ENCODE measurements around the gene PDCD11.
A peak's percentile ranks its signal among the peaks of the same experiment; 100 is the strongest.
"Not testable (repeated sequence)": the region's sequence is repeated elsewhere in the genome, so short reads cannot be mapped to it uniquely, and the experiment has no call there.

The PDCD11 gene

DNA sequence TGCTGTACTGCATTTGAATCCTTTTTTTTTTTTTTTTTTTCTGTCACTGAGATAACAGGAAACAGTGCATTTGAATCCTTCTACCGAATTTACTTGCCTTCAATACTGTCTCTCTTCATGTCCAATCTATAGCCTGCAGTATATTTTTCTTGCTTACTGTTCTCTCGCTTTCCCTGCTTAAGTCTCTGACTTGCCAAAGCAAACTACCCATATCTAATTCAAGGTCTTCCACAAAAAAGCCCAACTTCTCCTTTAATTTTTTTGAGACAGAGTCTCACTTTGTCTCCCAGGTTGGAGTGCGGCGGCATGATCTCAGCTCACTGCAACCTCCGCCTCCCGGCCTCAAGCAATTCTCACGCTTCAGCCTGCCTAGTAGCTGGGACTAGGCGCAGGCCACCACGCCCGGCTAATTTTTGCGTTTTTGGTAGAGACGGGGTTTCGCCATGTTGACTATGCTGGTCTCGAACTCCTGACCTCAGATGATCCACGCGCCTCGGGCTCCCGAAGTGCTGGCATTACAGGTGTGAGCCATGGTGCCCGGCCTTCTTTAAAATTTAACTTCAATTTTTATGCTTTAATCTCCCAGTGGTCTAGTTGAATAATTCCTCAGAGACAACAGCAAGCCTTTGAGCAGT is 882 bp downstream of the PDCD11 start:
- Histone ChIP-seq H3K9ac (peak overlapping the region; percentile 83 to 93 (median 89)), H3K4me1 (peaks cover 38 to 62% (median 47%) of the 10 kb centered on the region in 10 experiments), H3K4me3 (peak overlapping the region; percentile 79 to 99 (median 90)), H3K4me2 (peak overlapping the region; percentile 84 to 95 (median 92)), H3K27ac (peak overlapping the region in 10 of 11 experiments; percentile 64 to 92 (median 87); a peak in 21 of 22 replicates), H3K36me3 (peaks cover 55 to 79% (median 62%) of the 10 kb centered on the region in 11 experiments), H3K9me3 (replicated peaks in 1 of 11) (no peaks in the 10 kb centered on the region), H3K27me3 (no peaks in the 10 kb centered on the region), H4K20me1 (peaks cover 5 to 44% (median 26%) of the 10 kb centered on the region in 11 experiments; a peak in 16 of 22 replicates)
- no peak for TF ChIP-seq Cebpa-rat (IDR thresholded peaks at IDR 0.05)

DNA sequence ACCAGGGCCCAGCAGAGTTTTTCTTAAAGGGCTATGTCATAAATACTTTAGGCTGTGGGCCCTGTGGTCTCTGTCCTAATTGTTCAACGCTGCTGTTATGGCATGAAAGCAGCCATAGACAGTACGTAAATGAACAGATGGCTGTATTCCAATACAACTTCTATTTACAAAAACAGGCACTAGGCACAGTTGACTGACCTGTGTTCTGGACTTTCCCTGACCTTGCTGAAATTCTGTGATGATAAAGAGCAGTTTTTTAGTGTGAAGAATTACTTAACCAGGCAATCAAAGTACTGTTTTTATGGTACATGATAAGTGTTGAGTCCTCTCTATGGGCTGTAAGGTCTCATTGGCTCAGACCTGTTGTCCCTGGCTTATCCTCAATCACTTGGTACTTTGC is 17.1 kb downstream of the PDCD11 start:
- Histone ChIP-seq H4K20me1 (peaks cover 0 to 85% (median 58%) of the 10 kb centered on the region in 11 experiments; a peak in 18 of 22 replicates), H3K27ac (no peak overlapping the region), H3K27me3 (no peaks in the 10 kb centered on the region), H3K36me3 (peaks cover 98 to 100% (median 99%) of the 10 kb centered on the region in 11 experiments), H3K9ac (0 out of 22 replicates have a peak overlapping the region, but pooled peaks of 1 of the 11 experiments have one; percentile 2), H3K4me1 (no peaks in the 10 kb centered on the region), H3K9me3 (replicated peaks in 1 of 11) (no peaks in the 10 kb centered on the region), H3K4me3 (no peak overlapping the region), H3K4me2 (no peak overlapping the region)
- no peak for TF ChIP-seq Cebpa-rat (IDR thresholded peaks at IDR 0.05)

GRCh38 chr10:103415581-103415980 is 19.2 kb downstream of the PDCD11 start:
- Histone ChIP-seq H3K9ac (no peak overlapping the region), H3K4me3 (no peak overlapping the region), H3K9me3 (replicated peaks in 1 of 11) (no peaks in the 10 kb centered on the region), H3K4me1 (no peaks in the 10 kb centered on the region), H3K4me2 (no peak overlapping the region), H4K20me1 (peaks cover 0 to 91% (median 58%) of the 10 kb centered on the region in 11 experiments; a peak in 18 of 22 replicates), H3K27me3 (no peaks in the 10 kb centered on the region), H3K27ac (no peak overlapping the region), H3K36me3 (peaks cover 98 to 100% (median 99%) of the 10 kb centered on the region in 11 experiments)
- no peak for TF ChIP-seq Cebpa-rat (IDR thresholded peaks at IDR 0.05)

DNA sequence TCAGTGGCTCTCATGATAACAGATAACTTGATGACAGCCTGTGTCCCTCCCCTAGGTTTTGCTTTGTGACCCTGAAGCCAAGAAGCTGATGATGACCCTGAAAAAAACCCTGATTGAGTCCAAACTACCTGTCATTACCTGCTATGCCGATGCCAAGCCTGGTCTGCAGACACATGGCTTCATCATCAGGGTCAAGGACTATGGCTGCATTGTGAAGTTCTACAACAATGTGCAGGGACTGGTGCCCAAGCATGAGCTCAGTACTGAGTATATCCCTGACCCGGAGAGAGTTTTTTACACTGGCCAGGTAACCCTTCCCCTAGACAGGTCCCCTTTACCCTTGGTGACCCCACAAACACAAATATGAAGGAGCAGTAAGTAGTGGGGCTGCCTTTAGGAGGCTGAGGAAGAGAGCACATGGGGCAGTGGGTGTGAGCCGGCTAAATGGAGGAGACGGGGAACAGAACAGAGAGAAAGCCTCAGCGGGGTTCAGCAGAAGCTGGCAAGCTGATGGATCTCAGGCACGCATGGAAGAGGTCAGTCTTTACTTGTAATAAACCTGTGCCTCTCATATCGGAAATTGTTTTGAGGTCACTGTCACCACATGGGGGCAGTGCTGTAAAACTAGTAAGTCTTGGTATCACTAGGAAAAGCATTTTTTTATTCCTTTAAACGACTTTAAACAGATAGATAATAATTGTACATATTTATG is 20.2 kb downstream of the PDCD11 start:
- Histone ChIP-seq H3K27me3 (no peaks in the 10 kb centered on the region), H3K36me3 (peaks cover 97 to 100% (median 99%) of the 10 kb centered on the region in 11 experiments), H3K4me3 (no peak overlapping the region), H3K27ac (no peak overlapping the region), H3K4me1 (no peaks in the 10 kb centered on the region), H4K20me1 (peaks cover 0 to 89% (median 58%) of the 10 kb centered on the region in 11 experiments; a peak in 18 of 22 replicates), H3K9me3 (replicated peaks in 1 of 11) (no peaks in the 10 kb centered on the region), H3K4me2 (no peak overlapping the region), H3K9ac (no peak overlapping the region)
- TF ChIP-seq Cebpa-rat (IDR thresholded peaks at IDR 0.05) = no peak

DNA sequence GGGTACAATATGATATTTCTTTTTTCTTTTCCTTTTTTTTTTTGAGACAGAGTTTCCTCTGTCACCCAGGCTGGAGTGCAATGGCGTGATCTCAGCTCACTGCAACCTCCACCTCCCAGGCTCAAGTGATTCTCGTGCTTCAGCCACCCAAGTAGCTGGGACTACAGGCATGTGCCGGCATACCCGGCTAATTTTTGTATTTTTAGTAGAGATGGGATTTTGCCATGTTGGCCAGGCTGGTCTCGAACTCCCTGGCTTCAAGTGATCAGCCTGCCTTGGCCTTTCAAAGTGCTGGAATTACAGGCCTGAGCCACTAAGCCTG is 20.7 kb downstream of the PDCD11 start:
- H3K27ac ChIP-seq; H3K4me1 ChIP-seq; H3K9ac ChIP-seq; H3K9me3 ChIP-seq (replicated peaks in 1 of 11); H3K4me2 ChIP-seq; H3K27me3 ChIP-seq; H3K4me3 ChIP-seq: not testable (repeated sequence)
- Histone ChIP-seq H4K20me1 (peaks cover 0 to 86% (median 58%) of the 10 kb centered on the region in 11 experiments; a peak in 18 of 22 replicates), H3K36me3 (peaks cover 95 to 100% (median 98%) of the 10 kb centered on the region in 11 experiments)

DNA sequence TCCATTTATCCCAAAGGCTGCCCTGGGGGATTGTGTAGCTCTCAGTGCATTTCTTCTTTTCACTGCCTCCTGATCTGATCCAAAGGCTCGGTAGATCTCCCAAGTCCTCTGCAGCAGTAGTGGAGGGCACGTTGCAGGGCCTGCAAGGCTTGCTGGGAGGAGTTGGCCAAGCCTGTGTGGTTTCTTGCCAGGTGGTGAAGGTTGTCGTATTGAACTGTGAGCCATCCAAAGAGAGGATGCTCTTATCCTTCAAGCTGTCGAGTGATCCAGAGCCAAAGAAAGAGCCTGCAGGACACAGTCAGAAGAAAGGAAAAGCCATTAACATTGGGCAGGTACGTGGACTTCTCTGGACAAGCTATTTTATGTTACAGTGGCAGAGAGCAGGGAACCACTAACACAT is 21.2 kb downstream of the PDCD11 start:
- H3K27ac ChIP-seq = no peak overlapping the region
- H3K4me3 ChIP-seq = no peak overlapping the region
- H4K20me1 ChIP-seq = peaks cover 0 to 85% (median 60%) of the 10 kb centered on the region in 11 experiments; a peak in 18 of 22 replicates
- H3K27me3 ChIP-seq = no peaks in the 10 kb centered on the region
- H3K9ac ChIP-seq = 0 out of 22 replicates have a peak overlapping the region, but pooled peaks of 1 of the 11 experiments have one; percentile 7
- no peaks in the 10 kb centered on the region for H3K9me3 ChIP-seq (replicated peaks in 1 of 11)
- H3K36me3 ChIP-seq = peaks cover 95 to 100% (median 98%) of the 10 kb centered on the region in 11 experiments
- H3K4me2 ChIP-seq = no peak overlapping the region
- TF ChIP-seq Cebpa-rat (IDR thresholded peaks at IDR 0.05) = no peak
- no peaks in the 10 kb centered on the region for H3K4me1 ChIP-seq

- no peaks in the 10 kb centered on the region for H3K9me3 ChIP-seq (replicated peaks in 1 of 11)
- H3K4me2 ChIP-seq = no peak overlapping the region
- TF ChIP-seq Cebpa-rat (IDR thresholded peaks at IDR 0.05) = no peak
- peak overlapping the region in 1 of 11 experiments; percentile 10; a peak in 1 of 22 replicates for H3K9ac ChIP-seq
- no peak overlapping the region for H3K27ac ChIP-seq
- H3K4me1 ChIP-seq = no peaks in the 10 kb centered on the region
- peaks cover 0 to 90% (median 65%) of the 10 kb centered on the region in 11 experiments; a peak in 18 of 22 replicates for H4K20me1 ChIP-seq
- H3K27me3 ChIP-seq = no peaks in the 10 kb centered on the region
- peaks cover 95 to 100% (median 98%) of the 10 kb centered on the region in 11 experiments for H3K36me3 ChIP-seq
- H3K4me3 ChIP-seq = no peak overlapping the region
Observed at GRCh38 chr10:103419101-103419500, 22.7 kb downstream of the PDCD11 start.

DNA sequence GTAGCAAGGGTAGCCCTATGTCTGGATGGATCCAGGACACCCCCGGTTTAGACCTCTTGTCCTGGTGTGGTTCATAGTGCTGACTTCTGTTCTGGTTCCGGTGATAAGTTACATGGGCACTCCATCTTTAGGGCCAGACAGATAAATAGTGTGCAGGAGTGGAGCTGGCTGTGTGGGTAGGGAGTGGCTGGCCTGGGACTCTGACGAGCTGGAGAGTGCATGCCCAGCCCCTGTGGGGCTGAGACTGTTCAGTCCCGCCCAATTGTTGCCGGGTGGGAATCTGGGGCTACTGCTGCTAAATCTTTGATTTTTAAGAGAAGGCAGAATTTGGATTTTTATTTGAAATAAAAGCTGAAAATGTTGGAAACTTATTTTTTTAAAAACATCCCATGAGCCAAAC is 27.3 kb downstream of the PDCD11 start:
- TF ChIP-seq Cebpa-rat (IDR thresholded peaks at IDR 0.05) = no peak
- H3K4me3 ChIP-seq = no peak overlapping the region
- H3K27me3 ChIP-seq = no peaks in the 10 kb centered on the region
- H3K36me3 ChIP-seq = peaks cover 87 to 100% (median 99%) of the 10 kb centered on the region in 11 experiments
- no peak overlapping the region for H3K4me2 ChIP-seq
- no peak overlapping the region for H3K27ac ChIP-seq
- H4K20me1 ChIP-seq = peaks cover 0 to 83% (median 30%) of the 10 kb centered on the region in 11 experiments; a peak in 13 of 22 replicates
- peaks cover 7 to 16% (median 12%) of the 10 kb centered on the region in 10 experiments for H3K4me1 ChIP-seq
- no peak overlapping the region for H3K9ac ChIP-seq
- H3K9me3 ChIP-seq (replicated peaks in 1 of 11) = no peaks in the 10 kb centered on the region

- Histone ChIP-seq H3K9ac (no peak overlapping the region), H3K36me3 (peaks cover 70 to 100% (median 94%) of the 10 kb centered on the region in 11 experiments), H4K20me1 (peaks cover 0 to 58% (median 10%) of the 10 kb centered on the region in 11 experiments; a peak in 10 of 22 replicates), H3K27ac (no peak overlapping the region; a peak in 1 of 22 replicates), H3K9me3 (replicated peaks in 1 of 11) (no peaks in the 10 kb centered on the region), H3K27me3 (no peaks in the 10 kb centered on the region), H3K4me3 (no peak overlapping the region), H3K4me1 (peaks cover 23 to 38% (median 30%) of the 10 kb centered on the region in 10 experiments), H3K4me2 (peak overlapping the region in 6 of 11 experiments; percentile 32 to 82 (median 66); a peak in 8 of 22 replicates)
- no peak for TF ChIP-seq Cebpa-rat (IDR thresholded peaks at IDR 0.05)
Observed at GRCh38 chr10:103427866-103428265, 31.4 kb downstream of the PDCD11 start.
